Right lobe of liver (tissue), 6 donors: Measurements from ENCODE around the gene FLAD1. TPM values are rescaled to one million over a fixed set of nuclear protein-coding genes. Genes with fewer than 3 reads are reported as not detected.

ENCODE experiments used
- ATAC-seq, 4 donors: fragments of 200-7000 bp; cut with Tn5 transposase; one replicate each; pipeline ENCODE4 v1.9.1; 2020; ENCODE audit warnings: mild to moderate bottlenecking in 4 of 4, moderate library complexity in 4 of 4
- DNase-seq, 3 donors: peaks; one replicate each; pipeline ENCODE4 v3.0.0-alpha.2; 2020
- H3K27ac ChIP-seq, 3 donors: fragments of 200-600 bp; one replicate each; pipeline ENCODE4 v1.8.0; 2022
- H3K27me3 ChIP-seq, 2 donors: fragments of 200-600 bp; one replicate each; pipeline ENCODE4 v1.8.0; 2022
- H3K36me3 ChIP-seq, 4 donors: fragments of 200-600 bp; sonication (generic) in 1 of 4; one replicate each; pipeline versions ENCODE4 v1.5.1 to v1.8.0; 2017 to 2022; ENCODE audit warnings: control low read depth in 1 of 4
- H3K4me1 ChIP-seq, 4 donors: fragments of 200-600 bp; sonication (generic) in 1 of 4; one replicate each; pipeline versions ENCODE4 v1.5.1 to v1.8.0; 2017 to 2022; ENCODE audit warnings: control low read depth in 1 of 4
- H3K4me3 ChIP-seq, 3 donors: fragments of 200-600 bp; one replicate each; pipeline ENCODE4 v1.8.0; 2022
- H3K9me3 ChIP-seq, 4 donors: fragments of 200-600 bp; sonication (generic) in 1 of 4; one replicate each; pipeline versions ENCODE4 v1.5.1 to v1.8.0; 2017 to 2022; ENCODE audit warnings: control low read depth in 1 of 4
- CTCF ChIP-seq, 4 donors: fragments of 200-600 bp in 3 of 4; fragments of 450-650 bp in 1 of 4; IDR thresholded peaks; one replicate each; pipeline versions ENCODE4 v1.5.1 to v1.8.0; 2016 to 2022; ENCODE audit warnings: antibody characterized with exemption in 4 of 4, mild to moderate bottlenecking in 2 of 4
- POLR2A ChIP-seq: fragments of 450-650 bp; IDR thresholded peaks from one replicate; pipeline ENCODE4 v1.6.1; 2017; ENCODE audit warnings: antibody characterized with exemption, mild to moderate bottlenecking
- WGBS: methylation state at CpG from one replicate; pipeline ENCODE4 v1.1.6; 2018; ENCODE audit warnings: low coverage, low lambda C conversion rate; ENCODE audit not compliant: insufficient coverage; ENCODE audit errors: missing lambda C conversion rate; 5-methylcytosine and 5-hydroxymethylcytosine counted together
- intact Hi-C, 2 donors: fragments of 100-400 bp; cut with DNase I; formaldehyde crosslinking; loops; one replicate each; pipeline versions ENCODE4 v1.11.2 to v1.14.1; 2022
- total RNA-seq, 6 experiments: library from RNA; depleted of rRNA in 2 of 6; stranded (reverse); fragments of >200 nt in 2 of 6; fragmentation: NEBNext Ultra II Directional in 3 of 6; extraction: Animal tissue kit (Norgen Biotek cat#: 25700) in 3 of 6; gene quantifications; one replicate each; pipeline versions ENCODE4 v1.1.0 to v1.2.4, GENCODE V29; 2016 to 2023
- donor health status: DM: no; HTN: yes; CAD: no.
- donor health status: DM: no; HTN: no; CAD: no.
- donor health status: DM: no; HTN: no; CAD: no.
- donor health status: DM: no; HTN: yes; CAD: no.
- donor health status: DM: no; HTN: yes; CAD: no.

The FLAD1 gene
- total RNA-seq, 6 experiments from 2014 or later, result 18.3 to 33.1 (median 24.6) TPM

GRCh38 chr1:154955718-154956543 is 27.2 kb upstream of the FLAD1 start, which contains the start of gene PBXIP1:
PBXIP1 (minus strand) TSS chr1:154956099; CDS start chr1:154953721, 2,378 bp downstream.
- peak; percentile 15 for TF ChIP-seq POLR2A
- TF ChIP-seq CTCF (IDR thresholded peaks at IDR 0.05), result peak in 2 of 4 donors; percentile 11 to 30
- peak within 1 kb of the TSS; percentile 35 to 66 (median 54) for H3K4me3 ChIP-seq
- WGBS, result 0% methylated on average over 18 of the region's 18 CpGs
- H3K27ac ChIP-seq, result peak within 1 kb of the TSS; percentile 35 to 74 (median 60)
- no peaks in the 10 kb centered on the region for H3K9me3 ChIP-seq
- ATAC-seq (peak; percentile 84 to 92 (median 86)), DNase-seq (peak; percentile 58 to 85 (median 59))
- H3K36me3 ChIP-seq, result peaks cover 0 to 12% (median 2%) of the 10 kb centered on the region in 4 donors
- intact Hi-C loops, result loop anchor here in 1 of 2 donors (10.0 kb wide), 1 partner anchor 99 kb away; the partner anchor contains the start of gene ADAM15
- H3K27me3 ChIP-seq, result no peaks in the 10 kb centered on the region
- H3K4me1 ChIP-seq, result peaks cover 0 to 32% (median 4%) of the 10 kb centered on the region in 4 donors

- intact Hi-C loops, result loop anchor here in 1 of 2 donors (10.0 kb wide), 1 partner anchor 98 kb away; the partner anchor contains the start of gene ADAM15
- TF ChIP-seq POLR2A (no peak), CTCF (IDR thresholded peaks at IDR 0.05) (no peak)
- no peaks in the 10 kb centered on the region for H3K9me3 ChIP-seq
- DNase-seq, result peak in 1 of 3 donors; percentile 59
- peak overlapping the region; percentile 35 to 66 (median 54) for H3K4me3 ChIP-seq
- H3K27ac ChIP-seq, result peak overlapping the region in 2 of 3 donors; percentile 53 to 74
- whole genome bisulfite sequencing, result 14% methylated on average over 4 of the region's 6 CpGs
- H3K36me3 ChIP-seq, result peaks cover 0 to 12% (median 2%) of the 10 kb centered on the region in 4 donors
- H3K27me3 ChIP-seq, result no peaks in the 10 kb centered on the region
- H3K4me1 ChIP-seq, result peaks cover 0 to 35% (median 4%) of the 10 kb centered on the region in 4 donors
- ATAC-seq, result no peak
Measured at GRCh38 chr1:154956544-154956941, 26.6 kb upstream of the FLAD1 start.

- H3K4me3 ChIP-seq, result no peak overlapping the region
- no peak for TF ChIP-seq POLR2A
- no peak for TF ChIP-seq CTCF (IDR thresholded peaks at IDR 0.05)
- 72% methylated on average over 7 of the region's 9 CpGs for WGBS
- intact Hi-C loops, result loop anchor here in 1 of 2 donors (10.0 kb wide), 1 partner anchor 98 kb away; the partner anchor contains the start of gene ADAM15
- H3K27me3 ChIP-seq, result no peaks in the 10 kb centered on the region
- DNase-seq (peak in 1 of 3 donors; percentile 42), ATAC-seq (no peak)
- H3K36me3 ChIP-seq, result peaks cover 0 to 12% (median 2%) of the 10 kb centered on the region in 4 donors
- peak overlapping the region in 1 of 3 donors; percentile 74 for H3K27ac ChIP-seq
- peaks cover 0 to 35% (median 4%) of the 10 kb centered on the region in 4 donors for H3K4me1 ChIP-seq
- no peaks in the 10 kb centered on the region for H3K9me3 ChIP-seq
Measured at GRCh38 chr1:154957091-154957657, 26.0 kb upstream of the FLAD1 start.

GRCh38 chr1:154958036-154958435 is 25.1 kb upstream of the FLAD1 start:
- Histone ChIP-seq H3K36me3 (peaks cover 0 to 12% (median 3%) of the 10 kb centered on the region in 4 donors), H3K4me1 (peaks cover 0 to 43% (median 4%) of the 10 kb centered on the region in 4 donors), H3K4me3 (no peak overlapping the region), H3K9me3 (no peaks in the 10 kb centered on the region), H3K27me3 (no peaks in the 10 kb centered on the region), H3K27ac (no peak overlapping the region)
- WGBS, result 89% methylated on average over 2 of the region's 2 CpGs
- ATAC-seq (no peak), DNase-seq (no peak)
- intact Hi-C loops, result loop anchor here in 1 of 2 donors (10.0 kb wide), 1 partner anchor 97 kb away; the partner anchor contains the start of gene ADAM15
- TF ChIP-seq CTCF (IDR thresholded peaks at IDR 0.05), result no peak
- no peak for TF ChIP-seq POLR2A
